ENCODE measurements around the gene SORCS2. TPM values are rescaled to one million over a fixed set of nuclear protein-coding genes. Genes with fewer than 3 reads are reported as not detected.

Gene SORCS2
- polyA plus RNA-seq, 3 donors: 0.46 to 0.55 TPM; not detected in 1

DNA sequence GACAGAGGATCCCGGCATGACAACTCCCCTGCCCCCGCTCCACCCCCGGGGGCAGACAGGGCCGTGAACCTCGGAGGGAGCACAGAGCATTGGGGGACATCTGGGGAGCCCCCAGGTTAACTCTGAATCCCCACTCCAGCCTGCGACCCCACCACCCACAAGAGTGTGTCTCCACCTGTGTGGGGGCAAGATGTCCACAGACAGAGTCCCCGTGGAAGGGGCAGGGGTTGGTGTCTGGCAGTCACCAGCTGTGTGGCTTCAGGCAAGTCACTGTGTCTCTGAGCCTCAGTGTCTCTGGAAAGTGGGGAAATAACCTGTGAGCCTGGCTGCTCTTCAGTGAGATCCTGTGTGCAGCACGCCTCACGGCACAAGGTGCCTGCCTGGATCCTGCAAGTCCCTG, 508.3 kb downstream of the SORCS2 start:
- peaks cover 0 to 2% of the 10 kb centered on the region in 2 donors for H3K36me3 Mint-ChIP-seq
- Histone ChIP-seq H3K4me3 (replicated peaks in 1 of 3; ENCODE audit: low read depth in 2 of 3, low read length in 3 of 3) (no peak overlapping the region), H2AFZ (ENCODE audit: insufficient read depth, low read depth, low read length, poor library complexity, severe bottlenecking) (no peak overlapping the region), H3K9me3 (replicated peaks in 1 of 2; ENCODE audit: control insufficient read depth in 1 of 2, insufficient read depth in 1 of 2, low read length in 2 of 2) (no peaks in the 10 kb centered on the region), H3K27ac (ENCODE audit: low read depth in 1 of 2, low read length in 2 of 2) (no peak overlapping the region), H3K4me2 (replicated peaks; ENCODE audit: extremely low read depth, low read length, poor library complexity, severe bottlenecking) (no peak overlapping the region), H3K36me3 (replicated peaks in 1 of 2; ENCODE audit: control insufficient read depth in 1 of 2, insufficient read depth in 2 of 2, low read length in 2 of 2) (no peaks in the 10 kb centered on the region), H4K20me1 (ENCODE audit: insufficient read depth, low read length) (no peaks in the 10 kb centered on the region), H3K27me3 (ENCODE audit: control insufficient read depth in 2 of 2, insufficient read depth in 2 of 2, low read length in 2 of 2) (no peaks in the 10 kb centered on the region), H3K4me1 (ENCODE audit: control insufficient read depth in 1 of 2, insufficient read depth in 2 of 2, low read length in 2 of 2) (peaks cover 4 to 5% of the 10 kb centered on the region in 2 donors), H3K79me2 (ENCODE audit: insufficient read depth, low read length) (no peaks in the 10 kb centered on the region), H3K9ac (ENCODE audit: insufficient read depth, low read length, poor library complexity, severe bottlenecking) (no peak overlapping the region)
- WGBS (ENCODE audit: insufficient coverage): 72% methylated on average over 3 of the region's 9 CpGs
- no peak overlapping the region for H3K27ac Mint-ChIP-seq
- peaks cover 11% of the 10 kb centered on the region for H3K4me1 Mint-ChIP-seq
- no peak overlapping the region for H3K4me3 Mint-ChIP-seq
- H3K27me3 Mint-ChIP-seq (ENCODE audit: low read depth in 3 of 3): peaks cover 17 to 27% (median 22%) of the 10 kb centered on the region in 3 donors
- DNase-seq: no peak
- peaks cover 0 to 2% (median 0%) of the 10 kb centered on the region in 7 donors for H3K9me3 Mint-ChIP-seq
- intact Hi-C loops (cut with micrococcal nuclease): no loop called here
- TF ChIP-seq, protein P1, sequence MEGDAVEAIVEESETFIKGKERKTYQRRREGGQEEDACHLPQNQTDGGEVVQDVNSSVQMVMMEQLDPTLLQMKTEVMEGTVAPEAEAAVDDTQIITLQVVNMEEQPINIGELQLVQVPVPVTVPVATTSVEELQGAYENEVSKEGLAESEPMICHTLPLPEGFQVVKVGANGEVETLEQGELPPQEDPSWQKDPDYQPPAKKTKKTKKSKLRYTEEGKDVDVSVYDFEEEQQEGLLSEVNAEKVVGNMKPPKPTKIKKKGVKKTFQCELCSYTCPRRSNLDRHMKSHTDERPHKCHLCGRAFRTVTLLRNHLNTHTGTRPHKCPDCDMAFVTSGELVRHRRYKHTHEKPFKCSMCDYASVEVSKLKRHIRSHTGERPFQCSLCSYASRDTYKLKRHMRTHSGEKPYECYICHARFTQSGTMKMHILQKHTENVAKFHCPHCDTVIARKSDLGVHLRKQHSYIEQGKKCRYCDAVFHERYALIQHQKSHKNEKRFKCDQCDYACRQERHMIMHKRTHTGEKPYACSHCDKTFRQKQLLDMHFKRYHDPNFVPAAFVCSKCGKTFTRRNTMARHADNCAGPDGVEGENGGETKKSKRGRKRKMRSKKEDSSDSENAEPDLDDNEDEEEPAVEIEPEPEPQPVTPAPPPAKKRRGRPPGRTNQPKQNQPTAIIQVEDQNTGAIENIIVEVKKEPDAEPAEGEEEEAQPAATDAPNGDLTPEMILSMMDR (IDR thresholded peaks at IDR 0.05): no peak

DNA sequence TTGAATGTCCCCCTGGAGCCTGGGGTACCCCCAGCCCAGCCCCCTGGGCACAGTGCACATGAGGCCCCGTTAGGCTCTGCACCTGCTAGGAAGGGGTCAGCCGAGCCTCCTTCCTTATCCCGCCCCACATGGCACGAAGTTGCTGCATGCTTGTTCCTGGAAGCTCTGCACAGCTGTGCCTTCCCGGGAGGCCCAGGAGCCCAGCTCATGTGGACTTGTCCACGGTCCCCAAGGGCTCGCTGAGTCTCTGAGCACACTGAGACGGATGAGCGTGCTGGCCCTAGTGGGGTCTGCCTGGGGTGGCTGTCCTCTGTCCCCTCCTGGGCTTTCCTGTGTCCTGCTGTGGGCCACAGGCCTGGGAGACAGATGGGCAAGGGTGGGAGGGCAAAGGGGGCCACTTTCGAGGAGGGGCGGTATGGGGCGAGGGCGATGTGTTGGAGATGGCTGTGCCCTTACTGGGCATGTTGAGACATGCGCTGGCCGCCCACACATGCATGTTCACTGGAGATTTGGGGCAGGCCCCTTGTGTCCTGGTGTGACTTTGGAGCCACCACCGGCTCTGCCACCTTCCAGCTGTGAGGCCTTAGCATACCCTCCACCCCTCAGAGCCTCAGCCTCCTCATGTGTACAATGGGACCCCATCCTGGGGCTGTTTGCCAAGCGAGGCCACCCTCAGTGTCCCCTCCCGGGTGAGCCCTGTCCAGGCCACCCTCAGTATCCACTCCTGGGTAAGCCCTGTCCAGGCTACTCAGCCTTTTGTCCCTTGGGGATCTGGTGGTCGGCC, 509.7 kb downstream of the SORCS2 start:
- H4K20me1 ChIP-seq (ENCODE audit: insufficient read depth, low read length): no peaks in the 10 kb centered on the region
- Mint-ChIP-seq H3K4me1 (peaks cover 8% of the 10 kb centered on the region), H3K27ac (no peak overlapping the region), H3K36me3 (peaks cover 0 to 2% of the 10 kb centered on the region in 2 donors), H3K9me3 (peaks cover 0 to 2% (median 0%) of the 10 kb centered on the region in 7 donors), H3K4me3 (no peak overlapping the region), H3K27me3 (ENCODE audit: low read depth in 3 of 3) (peaks cover 16 to 27% (median 19%) of the 10 kb centered on the region in 3 donors)
- H3K9me3 ChIP-seq (replicated peaks in 1 of 2; ENCODE audit: control insufficient read depth in 1 of 2, insufficient read depth in 1 of 2, low read length in 2 of 2): no peaks in the 10 kb centered on the region
- H3K79me2 ChIP-seq (ENCODE audit: insufficient read depth, low read length): no peaks in the 10 kb centered on the region
- no peaks in the 10 kb centered on the region for H3K27me3 ChIP-seq (ENCODE audit: control insufficient read depth in 2 of 2, insufficient read depth in 2 of 2, low read length in 2 of 2)
- WGBS (ENCODE audit: insufficient coverage): 79% methylated on average over 19 of the region's 19 CpGs
- H3K27ac ChIP-seq (ENCODE audit: low read depth in 1 of 2, low read length in 2 of 2): no peak overlapping the region
- no peak overlapping the region for H3K9ac ChIP-seq (ENCODE audit: insufficient read depth, low read length, poor library complexity, severe bottlenecking)
- no peaks in the 10 kb centered on the region for H3K36me3 ChIP-seq (replicated peaks in 1 of 2; ENCODE audit: control insufficient read depth in 1 of 2, insufficient read depth in 2 of 2, low read length in 2 of 2)
- DNase-seq: no peak
- no peak overlapping the region for H2AFZ ChIP-seq (ENCODE audit: insufficient read depth, low read depth, low read length, poor library complexity, severe bottlenecking)
- intact Hi-C loops (cut with micrococcal nuclease): no loop called here
- H3K4me3 ChIP-seq (replicated peaks in 1 of 3; ENCODE audit: low read depth in 2 of 3, low read length in 3 of 3): no peak overlapping the region
- TF ChIP-seq, protein P1 (IDR thresholded peaks at IDR 0.05): no peak
- H3K4me1 ChIP-seq (ENCODE audit: control insufficient read depth in 1 of 2, insufficient read depth in 2 of 2, low read length in 2 of 2): peaks cover 4 to 5% of the 10 kb centered on the region in 2 donors
- H3K4me2 ChIP-seq (replicated peaks; ENCODE audit: extremely low read depth, low read length, poor library complexity, severe bottlenecking): no peak overlapping the region

Data from CD14-positive monocyte (primary cell).